HG03457 (cell line): ENCODE measurements around the gene SLC19A3.

Experiments used
- ATAC-seq: cut with Tn5 transposase; IDR thresholded peaks from one replicate; pipeline ENCODE4 v1.9.1; 2021; ENCODE audit warnings: moderate number of reproducible peaks; ENCODE audit not compliant: unreplicated experiment

Gene SLC19A3

DNA sequence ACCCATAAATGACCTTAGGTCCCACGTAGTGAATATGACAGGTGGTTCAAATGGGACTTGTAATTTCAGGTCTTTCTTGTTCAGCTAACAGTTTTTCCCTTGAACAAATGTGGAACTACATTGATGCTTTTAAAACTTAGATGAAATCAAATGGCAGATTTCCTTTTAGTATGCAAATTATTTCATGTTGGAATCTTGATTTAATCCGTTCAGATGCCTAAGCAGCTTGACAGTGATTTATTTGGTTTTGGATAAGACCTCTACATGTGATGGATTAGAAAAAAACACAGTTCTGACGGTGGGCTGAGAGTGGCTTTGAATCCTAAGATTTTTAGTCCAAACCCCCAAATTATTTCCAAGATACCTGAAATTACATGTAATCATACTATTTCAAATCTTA lies 83.6 kb downstream of the SLC19A3 start:
- no peak for ATAC-seq
